ENCODE results near the gene ICE2.

DNA sequence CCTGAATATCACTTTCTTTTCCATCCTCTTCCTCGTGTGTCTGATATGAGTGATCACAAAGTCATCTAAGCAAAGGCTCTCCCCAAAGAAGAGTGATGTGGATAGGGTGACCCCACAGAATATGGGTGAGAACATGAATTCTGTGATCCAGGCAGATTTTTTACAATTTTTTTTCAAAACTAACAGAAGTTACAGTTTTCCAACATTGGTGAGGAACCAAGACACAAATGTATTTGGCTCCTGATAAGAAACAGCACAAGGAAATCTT, 108.1 kb downstream of the ICE2 start:
- no peak for TF ChIP-seq EZH2 (IDR thresholded peaks at IDR 0.05)
- TF ChIP-seq, protein P1, sequence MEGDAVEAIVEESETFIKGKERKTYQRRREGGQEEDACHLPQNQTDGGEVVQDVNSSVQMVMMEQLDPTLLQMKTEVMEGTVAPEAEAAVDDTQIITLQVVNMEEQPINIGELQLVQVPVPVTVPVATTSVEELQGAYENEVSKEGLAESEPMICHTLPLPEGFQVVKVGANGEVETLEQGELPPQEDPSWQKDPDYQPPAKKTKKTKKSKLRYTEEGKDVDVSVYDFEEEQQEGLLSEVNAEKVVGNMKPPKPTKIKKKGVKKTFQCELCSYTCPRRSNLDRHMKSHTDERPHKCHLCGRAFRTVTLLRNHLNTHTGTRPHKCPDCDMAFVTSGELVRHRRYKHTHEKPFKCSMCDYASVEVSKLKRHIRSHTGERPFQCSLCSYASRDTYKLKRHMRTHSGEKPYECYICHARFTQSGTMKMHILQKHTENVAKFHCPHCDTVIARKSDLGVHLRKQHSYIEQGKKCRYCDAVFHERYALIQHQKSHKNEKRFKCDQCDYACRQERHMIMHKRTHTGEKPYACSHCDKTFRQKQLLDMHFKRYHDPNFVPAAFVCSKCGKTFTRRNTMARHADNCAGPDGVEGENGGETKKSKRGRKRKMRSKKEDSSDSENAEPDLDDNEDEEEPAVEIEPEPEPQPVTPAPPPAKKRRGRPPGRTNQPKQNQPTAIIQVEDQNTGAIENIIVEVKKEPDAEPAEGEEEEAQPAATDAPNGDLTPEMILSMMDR (IDR thresholded peaks at IDR 0.05), result no peak
- TF ChIP-seq EZH2phosphoT487 (IDR thresholded peaks at IDR 0.05), result no peak
